ENCODE results near the gene ACTR3.
"Not testable (repeated sequence)": the region's sequence is repeated elsewhere in the genome, so short reads cannot be mapped to it uniquely, and the experiment has no call there.

ACTR3 gene

DNA sequence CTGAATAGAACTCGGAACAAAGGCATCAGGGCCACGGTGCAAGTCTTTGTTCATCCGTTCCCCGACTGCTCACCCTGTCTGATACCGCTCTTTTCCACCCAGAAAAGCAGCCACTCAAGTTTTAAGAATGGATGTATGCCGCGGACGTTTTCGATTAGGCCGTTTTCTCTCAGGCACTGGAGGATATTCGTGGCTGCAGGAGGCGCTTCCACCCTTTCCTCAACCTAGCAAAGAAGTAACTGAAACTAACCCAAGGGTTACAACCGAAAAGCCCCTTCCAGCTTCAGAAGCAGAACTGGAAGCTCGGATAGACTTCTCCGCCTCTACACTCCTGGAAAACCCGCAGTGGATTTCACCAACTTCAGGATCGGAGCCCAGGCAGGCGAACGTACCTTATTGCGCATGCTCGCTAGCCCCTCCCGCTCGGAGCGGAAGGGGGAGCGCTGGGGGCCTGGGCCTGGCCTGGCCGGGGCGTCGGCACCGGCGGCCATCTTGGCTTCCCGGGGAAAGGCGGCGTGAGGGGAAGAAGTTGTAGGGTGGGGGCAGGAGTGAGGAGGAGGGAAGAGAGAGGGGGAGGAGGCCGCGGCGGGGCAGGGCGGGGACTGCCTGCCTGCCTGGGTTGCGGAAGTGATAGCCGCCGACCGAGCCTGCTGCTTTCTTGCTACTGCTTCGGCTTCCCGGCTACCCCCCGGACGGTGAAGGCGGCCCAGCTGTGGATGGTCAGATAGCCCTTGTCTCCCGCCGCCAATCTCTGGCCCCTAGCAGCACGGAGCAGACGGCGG lies at the start of gene ACTR3:
TSS of gene ACTR3 (plus strand) at position 619 of the 782 bp plus-strand sequence. CDS start 191 bp downstream, outside the sequence.
- peak within 1 kb of the TSS; percentile 96 for H3K4me3 ChIP-seq (ENCODE audit: low read length)
- TF ChIP-seq ZNF274 (IDR thresholded peaks at IDR 0.05; ENCODE audit: low read depth, low read length) = no peak

DNA sequence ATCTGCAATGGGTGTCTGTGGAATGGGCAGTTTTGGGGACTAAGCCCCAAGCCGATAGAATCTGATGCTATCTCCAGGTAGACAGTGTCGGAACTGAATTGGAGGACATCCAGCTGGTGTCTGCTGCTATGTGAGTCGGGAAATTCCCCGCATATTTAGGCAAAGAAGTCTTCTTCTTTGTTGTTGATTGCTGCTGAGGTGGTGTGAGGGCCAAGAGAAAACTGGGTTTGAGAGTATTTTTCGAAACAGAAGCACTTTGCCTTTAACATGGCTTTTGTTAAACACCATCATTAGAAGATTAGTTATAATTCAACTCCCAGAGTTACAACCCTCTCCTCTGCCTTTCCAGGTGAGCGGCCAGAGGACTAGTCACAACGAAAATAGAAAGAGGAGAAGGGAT lies 49.4 kb upstream of the ACTR3 start:
- TF ChIP-seq ZNF274 (IDR thresholded peaks at IDR 0.05; ENCODE audit: low read depth, low read length) = no peak
- no peak overlapping the region for H3K4me3 ChIP-seq (ENCODE audit: low read length)

- H3K4me3 ChIP-seq (ENCODE audit: low read length) = no peak overlapping the region
- no peak for TF ChIP-seq ZNF274 (IDR thresholded peaks at IDR 0.05; ENCODE audit: low read depth, low read length)
These were observed 46.8 kb upstream of the ACTR3 start for GRCh38 chr2:113842919-113843736.

- H3K4me3 ChIP-seq (ENCODE audit: low read length) = not testable (repeated sequence)
These were observed 46.2 kb upstream of the ACTR3 start for GRCh38 chr2:113843737-113844050.

DNA sequence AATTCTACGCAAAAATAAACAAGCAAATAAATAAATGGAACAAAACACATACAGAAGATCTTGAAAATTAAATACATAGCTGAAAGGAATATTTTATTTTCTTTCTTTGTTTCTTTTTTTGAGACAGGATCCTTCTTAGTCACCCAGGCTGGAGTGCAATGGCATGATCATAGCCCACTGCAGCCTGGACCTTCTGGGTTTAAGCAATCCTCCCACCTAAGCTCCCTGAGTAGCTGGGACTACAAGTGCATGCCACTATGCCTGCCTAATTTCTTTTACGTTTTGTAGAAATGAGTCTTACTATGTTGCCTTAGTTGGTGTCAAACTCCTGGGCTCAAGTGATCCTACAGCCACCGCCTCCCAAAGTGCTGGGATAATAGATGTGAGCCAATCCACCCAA lies 44.6 kb upstream of the ACTR3 start:
- H3K4me3 ChIP-seq (ENCODE audit: low read length) = no peak overlapping the region
- no peak for TF ChIP-seq ZNF274 (IDR thresholded peaks at IDR 0.05; ENCODE audit: low read depth, low read length)

DNA sequence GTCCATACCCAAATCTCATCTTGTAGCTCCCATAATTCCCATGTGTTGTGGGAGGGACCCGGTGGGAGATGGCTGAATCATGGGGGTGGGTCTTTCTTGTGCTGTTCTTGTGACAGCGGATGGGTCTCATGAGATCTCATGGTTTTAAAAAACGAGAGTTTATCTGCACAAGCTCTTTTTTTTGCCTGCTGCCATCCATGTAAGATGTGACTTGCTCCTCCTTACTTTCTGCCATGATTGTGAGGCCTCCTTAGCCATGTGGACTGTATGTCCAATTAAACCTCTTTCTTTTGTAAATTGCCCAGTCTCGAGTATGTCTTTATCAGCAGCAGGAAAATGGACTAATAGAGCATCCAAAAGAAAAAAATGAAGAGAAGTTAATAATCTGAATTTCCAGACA lies 44.1 kb upstream of the ACTR3 start:
- not testable (repeated sequence) for H3K4me3 ChIP-seq (ENCODE audit: low read length)

DNA sequence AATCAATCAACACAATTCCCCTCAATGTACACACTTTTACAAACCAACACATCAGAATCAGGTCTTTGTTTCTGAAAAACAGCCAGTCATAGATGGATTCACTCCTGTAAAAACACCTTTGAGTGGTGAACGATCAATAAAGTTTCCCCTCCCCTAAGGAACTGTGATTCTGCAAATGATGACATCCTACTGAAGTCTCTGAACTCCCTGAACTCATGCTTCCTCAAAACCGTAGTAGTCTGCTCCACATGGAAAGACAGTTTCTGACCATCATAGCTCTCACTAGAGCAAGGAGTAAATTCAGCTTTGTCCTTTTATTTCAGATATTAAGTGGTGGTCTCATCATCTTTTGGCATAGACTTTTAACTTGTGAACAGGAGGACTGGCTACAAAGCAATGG lies 43.5 kb upstream of the ACTR3 start:
- TF ChIP-seq ZNF274 (IDR thresholded peaks at IDR 0.05; ENCODE audit: low read depth, low read length) = no peak

DNA sequence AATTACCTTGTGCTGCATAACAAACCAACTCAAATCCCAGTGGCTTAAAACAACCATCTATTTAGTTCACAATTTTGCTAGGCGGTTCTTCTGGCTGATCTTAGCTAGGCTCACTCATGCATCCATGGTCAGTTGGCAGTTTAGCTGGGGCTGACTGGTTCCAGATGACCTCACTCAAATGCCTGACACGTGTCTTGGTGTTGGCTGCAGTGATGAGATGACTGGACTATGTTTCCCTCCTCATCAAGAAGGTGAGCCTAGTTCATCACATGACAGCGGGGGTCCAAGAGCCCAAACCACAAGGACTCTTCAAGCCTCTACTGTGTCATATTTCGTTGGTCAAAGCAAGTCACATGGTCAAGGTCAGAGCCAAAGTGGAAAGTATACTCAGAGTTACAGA lies 42.7 kb upstream of the ACTR3 start:
- no peak overlapping the region for H3K4me3 ChIP-seq (ENCODE audit: low read length)
- no peak for TF ChIP-seq ZNF274 (IDR thresholded peaks at IDR 0.05; ENCODE audit: low read depth, low read length)

More for the DNA sequence above, 43.5 kb upstream of the ACTR3 start:
- H3K4me3 ChIP-seq (ENCODE audit: low read length) = no peak overlapping the region

- TF ChIP-seq ZNF274 (IDR thresholded peaks at IDR 0.05; ENCODE audit: low read depth, low read length) = no peak
These were observed 41.0 kb upstream of the ACTR3 start for GRCh38 chr2:113848758-113849415.

GRCh38 chr2:113850687-113851086 lies 39.2 kb upstream of the ACTR3 start:
- no peak for TF ChIP-seq ZNF274 (IDR thresholded peaks at IDR 0.05; ENCODE audit: low read depth, low read length)

More at GRCh38 chr2:113848758-113849415, 41.0 kb upstream of the ACTR3 start:
- H3K4me3 ChIP-seq (ENCODE audit: low read length) = no peak overlapping the region

GRCh38 chr2:113851640-113852039 lies 38.2 kb upstream of the ACTR3 start:
- H3K4me3 ChIP-seq (ENCODE audit: low read length) = no peak overlapping the region
- no peak for TF ChIP-seq ZNF274 (IDR thresholded peaks at IDR 0.05; ENCODE audit: low read depth, low read length)

More at GRCh38 chr2:113850687-113851086, 39.2 kb upstream of the ACTR3 start:
- H3K4me3 ChIP-seq (ENCODE audit: low read length) = no peak overlapping the region

GRCh38 chr2:113854208-113854607 lies 35.7 kb upstream of the ACTR3 start:
- TF ChIP-seq ZNF274 (IDR thresholded peaks at IDR 0.05; ENCODE audit: low read depth, low read length) = no peak

GRCh38 chr2:113854970-113855740 lies 34.7 kb upstream of the ACTR3 start:
- no peak overlapping the region for H3K4me3 ChIP-seq (ENCODE audit: low read length)
- TF ChIP-seq ZNF274 (IDR thresholded peaks at IDR 0.05; ENCODE audit: low read depth, low read length) = no peak

More at GRCh38 chr2:113854208-113854607, 35.7 kb upstream of the ACTR3 start:
- no peak overlapping the region for H3K4me3 ChIP-seq (ENCODE audit: low read length)

- TF ChIP-seq ZNF274 (IDR thresholded peaks at IDR 0.05; ENCODE audit: low read depth, low read length) = no peak
- no peak overlapping the region for H3K4me3 ChIP-seq (ENCODE audit: low read length)
These were observed 32.4 kb upstream of the ACTR3 start for GRCh38 chr2:113857464-113857863.
